ENCODE results near the gene NFIC.

Gene NFIC

DNA sequence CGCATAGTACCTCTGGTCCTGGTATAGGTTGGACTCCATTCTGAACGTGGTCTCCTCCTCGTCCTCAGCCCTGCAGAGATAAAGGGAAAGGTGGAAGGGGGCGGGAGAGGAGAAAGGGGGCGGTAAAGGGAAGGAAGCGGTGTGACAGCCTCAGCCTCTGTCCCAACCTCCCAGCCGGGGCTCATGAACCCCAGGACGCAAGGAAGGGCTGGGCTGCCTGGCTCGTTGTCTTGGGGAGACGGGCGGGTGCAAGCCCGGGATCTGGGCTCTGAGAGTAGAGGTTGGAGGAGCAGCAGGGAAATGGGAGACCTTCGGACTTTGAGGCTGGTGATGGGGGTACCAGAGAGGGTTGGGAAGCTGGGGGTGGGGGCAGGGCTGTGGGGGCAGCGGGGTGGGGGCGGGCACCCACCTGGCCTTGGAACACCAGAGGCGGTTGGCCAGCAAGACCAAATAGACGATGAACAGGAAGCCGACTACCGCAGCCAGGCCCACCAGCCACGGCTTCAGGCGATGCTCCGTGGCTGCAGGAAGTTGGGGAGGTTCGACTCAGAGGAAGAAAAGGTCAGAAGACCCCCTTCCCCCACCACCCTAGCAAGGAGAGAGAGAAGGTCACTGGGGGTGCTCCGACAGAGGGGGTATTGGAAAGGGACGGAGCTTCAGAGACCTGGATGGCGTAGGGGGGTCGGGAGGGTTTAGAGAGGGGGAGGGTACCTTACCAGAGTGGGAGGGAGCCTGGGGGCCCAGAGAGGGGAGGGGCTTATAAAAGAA, 112.2 kb downstream of the NFIC start:
- H3K27me3 ChIP-seq (ENCODE audit: insufficient read depth, poor library complexity, severe bottlenecking): peaks cover 13% of the 10 kb centered on the region
- no peak overlapping the region for H3K4me3 ChIP-seq (ENCODE audit: severe bottlenecking)
- no peaks in the 10 kb centered on the region for H3K9me3 ChIP-seq (ENCODE audit: severe bottlenecking)
- H3K27ac ChIP-seq (ENCODE audit: poor library complexity, severe bottlenecking): no peak overlapping the region
- no peaks in the 10 kb centered on the region for H3K36me3 ChIP-seq (ENCODE audit: low read depth)
- TF ChIP-seq, protein P1, sequence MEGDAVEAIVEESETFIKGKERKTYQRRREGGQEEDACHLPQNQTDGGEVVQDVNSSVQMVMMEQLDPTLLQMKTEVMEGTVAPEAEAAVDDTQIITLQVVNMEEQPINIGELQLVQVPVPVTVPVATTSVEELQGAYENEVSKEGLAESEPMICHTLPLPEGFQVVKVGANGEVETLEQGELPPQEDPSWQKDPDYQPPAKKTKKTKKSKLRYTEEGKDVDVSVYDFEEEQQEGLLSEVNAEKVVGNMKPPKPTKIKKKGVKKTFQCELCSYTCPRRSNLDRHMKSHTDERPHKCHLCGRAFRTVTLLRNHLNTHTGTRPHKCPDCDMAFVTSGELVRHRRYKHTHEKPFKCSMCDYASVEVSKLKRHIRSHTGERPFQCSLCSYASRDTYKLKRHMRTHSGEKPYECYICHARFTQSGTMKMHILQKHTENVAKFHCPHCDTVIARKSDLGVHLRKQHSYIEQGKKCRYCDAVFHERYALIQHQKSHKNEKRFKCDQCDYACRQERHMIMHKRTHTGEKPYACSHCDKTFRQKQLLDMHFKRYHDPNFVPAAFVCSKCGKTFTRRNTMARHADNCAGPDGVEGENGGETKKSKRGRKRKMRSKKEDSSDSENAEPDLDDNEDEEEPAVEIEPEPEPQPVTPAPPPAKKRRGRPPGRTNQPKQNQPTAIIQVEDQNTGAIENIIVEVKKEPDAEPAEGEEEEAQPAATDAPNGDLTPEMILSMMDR (IDR thresholded peaks at IDR 0.05; ENCODE audit: poor library complexity, severe bottlenecking): no peak
- no peak for ATAC-seq (ENCODE audit: low read depth)
- no peak for DNase-seq (ENCODE audit: low spot score)
- H3K4me1 ChIP-seq (ENCODE audit: insufficient read depth, poor library complexity, severe bottlenecking): no peaks in the 10 kb centered on the region

DNA sequence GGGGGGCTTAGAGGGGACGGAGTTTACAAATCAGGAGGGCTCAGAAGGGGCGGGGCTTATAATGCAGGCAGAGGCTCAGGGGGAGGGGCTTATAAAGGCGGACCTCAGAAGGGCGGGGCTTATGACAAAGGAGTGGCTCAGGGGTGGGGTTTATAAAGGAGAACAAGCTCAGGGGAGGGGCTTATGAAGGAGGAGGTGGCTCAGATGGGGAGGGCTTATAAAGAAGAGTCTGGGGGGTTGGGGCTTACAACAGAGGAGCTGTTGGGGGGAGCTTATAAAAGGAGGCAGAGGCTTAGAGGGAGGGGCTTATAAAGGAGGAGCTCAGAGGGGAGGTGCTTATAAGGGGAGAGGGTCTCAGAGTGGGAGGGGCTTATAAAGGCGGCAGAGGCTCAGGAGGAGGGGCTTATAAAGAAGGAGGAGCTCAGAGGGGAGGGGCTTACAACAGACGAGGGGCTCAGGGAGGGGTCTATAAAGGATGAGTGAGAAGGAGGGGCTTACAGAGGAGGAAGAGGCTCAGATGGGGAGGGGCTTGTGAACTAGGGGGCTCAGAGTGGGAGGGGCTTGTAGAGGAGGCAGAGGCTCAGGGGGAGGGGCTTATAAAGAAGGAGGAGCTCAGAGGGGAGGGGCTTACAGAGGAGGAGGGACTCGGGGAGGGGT, 112.9 kb downstream of the NFIC start:
- no peak overlapping the region for H3K27ac ChIP-seq (ENCODE audit: poor library complexity, severe bottlenecking)
- ATAC-seq (ENCODE audit: low read depth) (peak; percentile 21; the same call in 1 of the 3 replicates), DNase-seq (ENCODE audit: low spot score) (no peak)
- H3K4me3 ChIP-seq (ENCODE audit: severe bottlenecking): no peak overlapping the region
- H3K9me3 ChIP-seq (ENCODE audit: severe bottlenecking): no peaks in the 10 kb centered on the region
- no peaks in the 10 kb centered on the region for H3K4me1 ChIP-seq (ENCODE audit: insufficient read depth, poor library complexity, severe bottlenecking)
- TF ChIP-seq, protein P1 (IDR thresholded peaks at IDR 0.05; ENCODE audit: poor library complexity, severe bottlenecking): no peak
- peaks cover 17% of the 10 kb centered on the region for H3K27me3 ChIP-seq (ENCODE audit: insufficient read depth, poor library complexity, severe bottlenecking)
- no peaks in the 10 kb centered on the region for H3K36me3 ChIP-seq (ENCODE audit: low read depth)

DNA sequence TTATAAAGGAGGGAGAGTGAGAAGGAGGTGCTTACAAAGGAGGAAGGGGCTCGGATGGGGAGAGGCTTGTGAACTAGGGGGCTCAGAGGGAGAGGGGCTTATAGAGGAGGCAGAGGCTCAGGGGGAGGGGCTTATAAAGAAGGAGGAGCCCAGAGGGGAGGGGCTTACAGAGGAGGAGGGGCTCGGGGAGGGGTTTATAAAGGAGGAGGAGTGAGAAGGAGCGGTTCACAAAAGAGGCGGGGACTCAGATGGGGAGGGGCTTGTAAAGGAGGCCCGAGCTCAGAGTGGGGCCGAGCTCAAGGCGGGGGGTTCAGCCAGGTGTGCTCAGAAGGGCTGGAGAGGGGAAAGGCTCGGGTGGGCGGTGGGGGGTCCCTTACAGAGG, 113.4 kb downstream of the NFIC start:
- Histone ChIP-seq H3K27me3 (ENCODE audit: insufficient read depth, poor library complexity, severe bottlenecking) (peaks cover 17% of the 10 kb centered on the region), H3K9me3 (ENCODE audit: severe bottlenecking) (no peaks in the 10 kb centered on the region), H3K4me1 (ENCODE audit: insufficient read depth, poor library complexity, severe bottlenecking) (no peaks in the 10 kb centered on the region), H3K27ac (ENCODE audit: poor library complexity, severe bottlenecking) (no peak overlapping the region), H3K36me3 (ENCODE audit: low read depth) (no peaks in the 10 kb centered on the region), H3K4me3 (ENCODE audit: severe bottlenecking) (no peak overlapping the region)
- TF ChIP-seq, protein P1 (IDR thresholded peaks at IDR 0.05; ENCODE audit: poor library complexity, severe bottlenecking): no peak
- DNase-seq (ENCODE audit: low spot score) (no peak), ATAC-seq (ENCODE audit: low read depth) (peak; percentile 60; the same call in 2 of the 3 replicates)

DNA sequence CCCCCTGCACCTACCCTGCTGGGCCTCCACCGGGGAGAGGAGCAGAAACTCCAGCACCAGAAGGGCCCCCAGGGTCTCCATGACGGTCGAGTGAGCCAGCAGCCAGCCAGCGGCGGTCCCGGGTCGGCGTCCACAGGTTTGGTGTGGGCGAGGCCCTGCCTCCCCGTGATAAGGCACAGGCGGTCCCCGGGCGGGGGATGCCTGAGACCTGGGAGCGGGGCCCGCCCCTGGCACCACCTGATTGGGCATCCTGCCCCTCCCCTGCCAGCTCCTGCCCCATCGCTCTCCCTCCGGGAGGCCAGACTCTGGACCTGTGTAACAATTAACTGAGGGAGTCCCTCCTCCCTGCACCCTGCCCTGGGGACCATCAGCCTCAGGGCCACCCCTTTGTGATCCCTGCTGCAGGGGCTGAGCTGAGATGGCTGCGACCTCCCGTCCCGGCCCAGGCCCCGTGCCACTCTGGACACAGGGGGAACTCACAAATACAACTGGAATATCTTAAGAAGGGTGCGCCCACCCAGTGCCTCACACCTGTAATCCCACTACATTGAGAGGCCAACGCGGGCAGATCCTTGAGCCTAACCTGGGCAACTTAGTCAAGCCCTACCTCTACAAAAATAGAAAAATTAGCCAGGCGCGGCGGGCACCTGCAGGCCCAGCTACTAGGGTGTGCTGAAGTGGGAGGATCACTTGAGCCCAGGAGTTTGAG, 114.2 kb downstream of the NFIC start, which contains the start of gene SMIM24:
Gene SMIM24, minus strand, starts transcription at position 143 of the 709 bp plus-strand sequence. Its CDS starts 62 bp downstream, at position 81.
- no peak for ATAC-seq (ENCODE audit: low read depth)

More for the DNA sequence above, 114.2 kb downstream of the NFIC start, which contains the start of gene SMIM24:
- Histone ChIP-seq H3K4me3 (ENCODE audit: severe bottlenecking) (no peak within 1 kb of the TSS), H3K27me3 (ENCODE audit: insufficient read depth, poor library complexity, severe bottlenecking) (peaks cover 17% of the 10 kb centered on the region), H3K36me3 (ENCODE audit: low read depth) (no peaks in the 10 kb centered on the region), H3K9me3 (ENCODE audit: severe bottlenecking) (no peaks in the 10 kb centered on the region), H3K4me1 (ENCODE audit: insufficient read depth, poor library complexity, severe bottlenecking) (no peaks in the 10 kb centered on the region), H3K27ac (ENCODE audit: poor library complexity, severe bottlenecking) (no peak within 1 kb of the TSS)
- no peak for DNase-seq (ENCODE audit: low spot score)
- TF ChIP-seq, protein P1 (IDR thresholded peaks at IDR 0.05; ENCODE audit: poor library complexity, severe bottlenecking): no peak
